ENCODE results near the gene CDON. TPM values are rescaled to one million over a fixed set of nuclear protein-coding genes. Genes with fewer than 3 reads are reported as not detected.
A peak's percentile ranks its signal among the peaks of the same experiment; 100 is the strongest.

Gene CDON
- total RNA-seq, 2 experiments from 2014 or later: 3.2 to 4.0 TPM

- CTCF ChIA-PET: no interaction called here
- no peak for DNase-seq
- ATAC-seq: no peak
- Mint-ChIP-seq H3K36me3 (ENCODE audit: low read depth) (no peaks in the 10 kb centered on the region), H3K4me1 (ENCODE audit: low read depth) (peaks cover 12% of the 10 kb centered on the region), H3K4me3 (no peak overlapping the region), H3K27me3 (peaks cover 2% of the 10 kb centered on the region), H3K9me3 (no peaks in the 10 kb centered on the region), H3K27ac (no peak overlapping the region)
- intact Hi-C loops (cut with micrococcal nuclease): no loop called here
- POLR2A ChIA-PET: no interaction called here
- no peak for TF ChIP-seq CTCF (IDR thresholded peaks at IDR 0.05)
Measured at GRCh38 chr11:125935618-125936199, 127.0 kb downstream of the CDON start.

- Mint-ChIP-seq H3K4me3 (no peak overlapping the region), H3K9me3 (no peaks in the 10 kb centered on the region), H3K4me1 (ENCODE audit: low read depth) (peaks cover 12% of the 10 kb centered on the region), H3K36me3 (ENCODE audit: low read depth) (no peaks in the 10 kb centered on the region), H3K27me3 (peaks cover 3% of the 10 kb centered on the region), H3K27ac (no peak overlapping the region)
- TF ChIP-seq CTCF (IDR thresholded peaks at IDR 0.05): no peak
- CTCF ChIA-PET: no interaction called here
- POLR2A ChIA-PET: no interaction called here
- intact Hi-C loops (cut with micrococcal nuclease): no loop called here
- DNase-seq (no peak), ATAC-seq (no peak)
Measured at GRCh38 chr11:125935056-125935455, 127.6 kb downstream of the CDON start.

GRCh38 chr11:125934473-125934872 lies 128.2 kb downstream of the CDON start:
- Mint-ChIP-seq H3K36me3 (ENCODE audit: low read depth) (no peaks in the 10 kb centered on the region), H3K4me3 (no peak overlapping the region), H3K27me3 (peaks cover 5% of the 10 kb centered on the region), H3K9me3 (no peaks in the 10 kb centered on the region), H3K27ac (no peak overlapping the region), H3K4me1 (ENCODE audit: low read depth) (peaks cover 12% of the 10 kb centered on the region)
- DNase-seq (no peak), ATAC-seq (no peak)
- ChIA-PET POLR2A (no interaction called here), CTCF (no interaction called here)
- intact Hi-C loops (cut with micrococcal nuclease): no loop called here
- no peak for TF ChIP-seq CTCF (IDR thresholded peaks at IDR 0.05)

GRCh38 chr11:125933030-125933813 lies 129.4 kb downstream of the CDON start:
- Mint-ChIP-seq H3K27me3 (peaks cover 5% of the 10 kb centered on the region), H3K4me1 (ENCODE audit: low read depth) (peaks cover 9% of the 10 kb centered on the region), H3K9me3 (no peaks in the 10 kb centered on the region), H3K27ac (no peak overlapping the region), H3K4me3 (no peak overlapping the region), H3K36me3 (ENCODE audit: low read depth) (no peaks in the 10 kb centered on the region)
- ChIA-PET CTCF (interaction anchor here (0.8 kb wide), 1 partner anchor 9 kb away, joined by 3 read pairs; no protein-coding TSS in a partner anchor), POLR2A (interaction anchor here (0.8 kb wide), 1 partner anchor 30 kb away, joined by 3 read pairs; the partner anchor contains the start of gene PUS3)
- ATAC-seq: peak; percentile 96
- TF ChIP-seq CTCF (IDR thresholded peaks at IDR 0.05): no peak
- intact Hi-C loops (cut with micrococcal nuclease): no loop called here
- DNase-seq: peak; percentile 77

- H3K36me3 Mint-ChIP-seq (ENCODE audit: low read depth): no peaks in the 10 kb centered on the region
- no peak overlapping the region for H3K4me3 Mint-ChIP-seq
- H3K27me3 Mint-ChIP-seq: peaks cover 5% of the 10 kb centered on the region
- ATAC-seq (no peak), DNase-seq (no peak)
- ChIA-PET CTCF (interaction anchor here (0.8 kb wide), 1 partner anchor 9 kb away, joined by 3 read pairs; no protein-coding TSS in a partner anchor), POLR2A (interaction anchor here (0.8 kb wide), 1 partner anchor 29 kb away, joined by 3 read pairs; the partner anchor contains the start of gene PUS3)
- no peaks in the 10 kb centered on the region for H3K9me3 Mint-ChIP-seq
- TF ChIP-seq CTCF (IDR thresholded peaks at IDR 0.05): no peak
- intact Hi-C loops (cut with micrococcal nuclease): no loop called here
- H3K4me1 Mint-ChIP-seq (ENCODE audit: low read depth): peaks cover 9% of the 10 kb centered on the region
- H3K27ac Mint-ChIP-seq: no peak overlapping the region
Measured at GRCh38 chr11:125932301-125932700, 130.4 kb downstream of the CDON start.
